Hepatocyte (in vitro differentiated cells): ENCODE measurements around the gene CCL3. TPM values are rescaled to one million over a fixed set of nuclear protein-coding genes. Genes with fewer than 3 reads are reported as not detected.

Experiments used
- DNase-seq: peaks from one replicate; pipeline ENCODE4 v3.0.0-alpha.2; 2016; ENCODE audit warnings: low spot score
- H2AFZ ChIP-seq: fragments of 200-600 bp; sonication (generic); 2 replicates; pipeline ENCODE4 v1.6.0; 2016; ENCODE audit warnings: antibody characterized with exemption, mild to moderate bottlenecking
- H3K27ac ChIP-seq: fragments of 200-600 bp; sonication (generic); 2 replicates; pipeline ENCODE4 v1.5.1; 2016; ENCODE audit warnings: mild to moderate bottlenecking
- H3K27me3 ChIP-seq: fragments of 200-600 bp; sonication (generic); 2 replicates; pipeline ENCODE4 v1.6.1; 2016
- H3K36me3 ChIP-seq: fragments of 200-600 bp; sonication (generic); replicated peaks from 2 replicates; pipeline ENCODE4 v1.5.1; 2016; ENCODE audit warnings: low read depth; ENCODE audit not compliant: insufficient read depth
- H3K4me1 ChIP-seq: fragments of 200-600 bp; sonication (generic); 2 replicates; pipeline ENCODE4 v1.5.1; 2016; ENCODE audit warnings: mild to moderate bottlenecking, moderate library complexity; ENCODE audit not compliant: insufficient read depth
- H3K4me2 ChIP-seq: fragments of 200-600 bp; sonication (generic); 2 replicates; pipeline ENCODE4 v1.6.0; 2016
- H3K4me3 ChIP-seq: fragments of 200-600 bp; sonication (generic); 2 replicates; pipeline ENCODE4 v1.5.1; 2016; ENCODE audit warnings: mild to moderate bottlenecking
- H3K79me2 ChIP-seq: fragments of 200-600 bp; sonication (generic); 2 replicates; pipeline ENCODE4 v1.6.0; 2017; ENCODE audit warnings: mild to moderate bottlenecking
- H3K9me2 ChIP-seq: fragments of 200-600 bp; sonication (generic); replicated peaks from 2 replicates; pipeline ENCODE4 v1.6.0; 2017; ENCODE audit warnings: mild to moderate bottlenecking; ENCODE audit not compliant: insufficient read depth
- H3K9me3 ChIP-seq: fragments of 200-600 bp; sonication (generic); 2 replicates; pipeline ENCODE4 v1.5.1; 2016; ENCODE audit warnings: low read depth, mild to moderate bottlenecking
- H4K20me1 ChIP-seq: fragments of 200-600 bp; sonication (generic); 2 replicates; pipeline ENCODE4 v1.6.0; 2016; ENCODE audit warnings: mild to moderate bottlenecking; ENCODE audit not compliant: insufficient read depth, poor library complexity, severe bottlenecking
- EZH2 ChIP-seq: fragments of 200-600 bp; sonication (generic); IDR thresholded peaks from 2 replicates; pipeline ENCODE4 v1.6.1; 2016; ENCODE audit warnings: antibody characterized with exemption, mild to moderate bottlenecking, borderline replicate concordance
- EZH2phosphoT487 ChIP-seq: fragments of 200-600 bp; sonication (generic); IDR thresholded peaks from one replicate; pipeline ENCODE4 v1.6.1; 2018; ENCODE audit warnings: antibody characterized with exemption, mild to moderate bottlenecking, low read depth, moderate library complexity; ENCODE audit not compliant: unreplicated experiment, severe bottlenecking
- WGBS: methylation state at CpG from one replicate; pipeline ENCODE4 v1.1.6; 2016; ENCODE audit warnings: low lambda C conversion rate; ENCODE audit errors: missing lambda C conversion rate; 5-methylcytosine and 5-hydroxymethylcytosine counted together
- polyA plus RNA-seq: library from polyadenylated mRNA; unstranded; fragments of >200 nt; fragmentation: Nextera tagmentation; extraction: Ambion mirVana; gene quantifications from 2 replicates; pipeline ENCODE4 v1.2.1, GENCODE V29; 2016
- total RNA-seq: library from RNA; depleted of rRNA; stranded (reverse); fragments of >200 nt; gene quantifications from 2 replicates; pipeline ENCODE4 v1.2.3, GENCODE V29; 2014
- TF ChIP-seq, protein P1 (sequence below): fragments of 200-600 bp; sonication (generic); IDR thresholded peaks from 2 replicates; pipeline ENCODE4 v1.5.1; 2016; ENCODE audit warnings: antibody characterized with exemption, mild to moderate bottlenecking; ENCODE audit not compliant: poor library complexity

The CCL3 gene
- total RNA-seq = 9.2 and 12.7 TPM in 2 replicates
- polyA plus RNA-seq = 17.0 and 22.2 TPM in 2 replicates

DNA sequence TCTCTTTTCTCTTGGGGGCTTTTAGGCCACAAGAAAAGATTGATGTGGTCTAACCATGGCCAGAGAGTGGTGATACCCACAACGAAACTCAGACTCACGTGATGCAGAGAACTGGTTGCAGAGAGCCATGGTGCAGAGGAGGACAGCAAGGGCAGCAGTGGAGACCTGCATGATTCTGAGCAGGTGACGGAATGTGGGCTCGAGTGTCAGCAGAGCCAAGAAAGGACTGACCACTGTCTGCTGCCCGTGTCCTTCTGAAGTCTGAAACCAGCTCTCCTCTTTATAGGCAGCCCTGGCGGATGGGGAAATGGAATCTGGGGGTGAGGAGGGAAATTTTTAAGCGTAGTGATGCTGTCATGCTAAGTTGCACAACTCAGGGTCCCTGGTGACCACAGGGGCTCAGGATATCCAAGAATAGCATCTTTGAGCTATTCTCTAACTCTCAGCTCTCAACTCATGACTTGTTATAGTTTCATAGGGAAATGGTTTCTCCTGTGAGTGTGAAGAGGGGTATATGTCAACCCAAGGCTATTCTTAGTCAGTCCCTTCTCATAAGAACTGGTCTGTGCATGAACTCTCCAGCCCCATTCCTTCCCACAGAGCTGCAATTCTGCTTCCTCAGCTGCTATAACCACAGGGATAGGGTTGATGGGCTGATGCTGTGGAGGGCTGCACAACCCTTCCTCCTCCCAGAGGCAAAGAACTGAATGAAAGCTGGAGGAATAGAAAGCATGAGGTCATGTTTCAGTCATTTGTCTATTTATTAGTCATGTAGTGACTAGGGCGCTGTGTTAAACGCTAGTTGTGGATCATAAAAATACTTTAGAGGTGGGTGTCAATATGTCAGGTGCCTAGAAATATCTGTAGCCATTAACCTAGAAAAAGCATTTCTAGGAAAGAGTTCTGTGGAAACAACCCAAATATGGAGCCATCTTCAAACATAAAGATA is at the start of gene CCL3:
Gene CCL3 (minus strand): TSS at position 256 of the 949 bp plus-strand sequence. CDS start 85 bp downstream, at position 171.
- TF ChIP-seq EZH2phosphoT487 (no peak), EZH2 (no peak)
- TF ChIP-seq, protein P1, sequence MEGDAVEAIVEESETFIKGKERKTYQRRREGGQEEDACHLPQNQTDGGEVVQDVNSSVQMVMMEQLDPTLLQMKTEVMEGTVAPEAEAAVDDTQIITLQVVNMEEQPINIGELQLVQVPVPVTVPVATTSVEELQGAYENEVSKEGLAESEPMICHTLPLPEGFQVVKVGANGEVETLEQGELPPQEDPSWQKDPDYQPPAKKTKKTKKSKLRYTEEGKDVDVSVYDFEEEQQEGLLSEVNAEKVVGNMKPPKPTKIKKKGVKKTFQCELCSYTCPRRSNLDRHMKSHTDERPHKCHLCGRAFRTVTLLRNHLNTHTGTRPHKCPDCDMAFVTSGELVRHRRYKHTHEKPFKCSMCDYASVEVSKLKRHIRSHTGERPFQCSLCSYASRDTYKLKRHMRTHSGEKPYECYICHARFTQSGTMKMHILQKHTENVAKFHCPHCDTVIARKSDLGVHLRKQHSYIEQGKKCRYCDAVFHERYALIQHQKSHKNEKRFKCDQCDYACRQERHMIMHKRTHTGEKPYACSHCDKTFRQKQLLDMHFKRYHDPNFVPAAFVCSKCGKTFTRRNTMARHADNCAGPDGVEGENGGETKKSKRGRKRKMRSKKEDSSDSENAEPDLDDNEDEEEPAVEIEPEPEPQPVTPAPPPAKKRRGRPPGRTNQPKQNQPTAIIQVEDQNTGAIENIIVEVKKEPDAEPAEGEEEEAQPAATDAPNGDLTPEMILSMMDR = no peak
- no peaks in the 10 kb centered on the region for H3K27me3 ChIP-seq
- no peaks in the 10 kb centered on the region for H3K9me2 ChIP-seq
- H3K79me2 ChIP-seq = no peaks in the 10 kb centered on the region
- no peaks in the 10 kb centered on the region for H4K20me1 ChIP-seq
- peak; percentile 27 for DNase-seq
- no peak within 1 kb of the TSS for H2AFZ ChIP-seq
- no peaks in the 10 kb centered on the region for H3K4me1 ChIP-seq
- H3K4me2 ChIP-seq = no peak within 1 kb of the TSS
- no peaks in the 10 kb centered on the region for H3K36me3 ChIP-seq
- H3K9me3 ChIP-seq = no peaks in the 10 kb centered on the region
- no peak within 1 kb of the TSS for H3K4me3 ChIP-seq
- 81% methylated on average over 9 of the region's 9 CpGs for WGBS
- peak within 1 kb of the TSS; percentile 28 for H3K27ac ChIP-seq

DNA sequence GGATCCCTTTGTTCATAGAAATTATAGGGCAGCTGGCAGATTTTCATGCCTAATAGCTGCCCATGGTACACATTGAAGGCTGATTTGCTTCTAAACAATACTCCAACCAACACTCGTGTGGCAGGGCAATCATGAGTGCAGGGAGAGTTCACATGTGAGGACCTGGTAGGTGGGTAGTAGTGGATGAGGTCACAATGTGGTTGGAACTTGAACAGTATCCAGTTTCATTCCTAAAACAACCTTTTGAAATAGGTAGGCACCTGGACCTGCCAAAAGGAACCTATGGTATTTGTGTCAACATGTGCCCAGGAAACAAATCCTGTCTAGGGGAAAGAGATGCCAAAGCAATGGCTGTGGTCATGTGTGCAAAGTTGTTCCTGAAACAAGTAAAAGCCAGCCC is 46.5 kb upstream of the CCL3 start:
- H3K9me2 ChIP-seq = no peaks in the 10 kb centered on the region
- no peak overlapping the region for H3K4me3 ChIP-seq
- H4K20me1 ChIP-seq = no peaks in the 10 kb centered on the region
- no peaks in the 10 kb centered on the region for H3K27me3 ChIP-seq
- WGBS = 74% methylated on average over 1 of the region's 1 CpG
- H2AFZ ChIP-seq = no peak overlapping the region
- peaks cover 10% of the 10 kb centered on the region for H3K4me1 ChIP-seq
- peak overlapping the region; percentile 68 for H3K27ac ChIP-seq
- no peak overlapping the region for H3K4me2 ChIP-seq
- no peaks in the 10 kb centered on the region for H3K36me3 ChIP-seq
- DNase-seq = no peak
- no peaks in the 10 kb centered on the region for H3K79me2 ChIP-seq
- TF ChIP-seq, protein P1 = no peak
- no peak for TF ChIP-seq EZH2
- no peaks in the 10 kb centered on the region for H3K9me3 ChIP-seq

- Histone ChIP-seq H3K79me2 (no peaks in the 10 kb centered on the region), H3K4me1 (peaks cover 10% of the 10 kb centered on the region), H3K27ac (peak overlapping the region; percentile 68), H3K4me3 (no peak overlapping the region), H3K27me3 (no peaks in the 10 kb centered on the region), H3K36me3 (no peaks in the 10 kb centered on the region), H3K9me2 (no peaks in the 10 kb centered on the region), H3K9me3 (no peaks in the 10 kb centered on the region), H4K20me1 (no peaks in the 10 kb centered on the region), H3K4me2 (no peak overlapping the region), H2AFZ (no peak overlapping the region)
- peak; percentile 46 for DNase-seq
- TF ChIP-seq EZH2phosphoT487 = no peak
- TF ChIP-seq, protein P1 = no peak
- TF ChIP-seq EZH2 = no peak
- WGBS = 67% methylated on average over 1 of the region's 1 CpG
Measured at GRCh38 chr17:36136036-36136435, 46.1 kb upstream of the CCL3 start.
